Ishikawa (cell line): ENCODE measurements around the gene LILRB1.

ENCODE experiments used
- CEBPB ChIP-seq: IDR thresholded peaks from 2 replicates; pipeline ENCODE4 v1.6.1; 2012
- CREB1 ChIP-seq: IDR thresholded peaks from 2 replicates; pipeline ENCODE4 v1.6.1; 2012; ENCODE audit warnings: low read depth
- EGR1 ChIP-seq: IDR thresholded peaks from 2 replicates; pipeline ENCODE4 v1.6.1; 2012
- EP300 ChIP-seq: IDR thresholded peaks from 2 replicates; pipeline ENCODE4 v1.6.1; 2012; ENCODE audit warnings: borderline replicate concordance
- FOXM1 ChIP-seq: IDR thresholded peaks from 2 replicates; pipeline ENCODE4 v1.6.1; 2012; ENCODE audit warnings: low read depth, borderline replicate concordance
- NFIC ChIP-seq: IDR thresholded peaks from 2 replicates; pipeline ENCODE4 v1.6.1; 2012
- RAD21 ChIP-seq: IDR thresholded peaks from 2 replicates; pipeline ENCODE4 v1.6.1; 2012; ENCODE audit warnings: low read depth
- TAF1 ChIP-seq: IDR thresholded peaks from 2 replicates; pipeline ENCODE4 v1.6.1; 2012; ENCODE audit warnings: low read depth, mild to moderate bottlenecking
- TCF12 ChIP-seq: IDR thresholded peaks from 2 replicates; pipeline ENCODE4 v1.6.1; 2012; ENCODE audit warnings: low read depth
- TEAD4 ChIP-seq: IDR thresholded peaks from 2 replicates; pipeline ENCODE4 v1.6.1; 2012
- YY1 ChIP-seq: IDR thresholded peaks from 2 replicates; pipeline ENCODE4 v1.6.1; 2012; ENCODE audit warnings: low read depth
- ZBTB7A ChIP-seq: IDR thresholded peaks from 2 replicates; pipeline ENCODE4 v1.6.1; 2012; ENCODE audit warnings: low read depth
- TF ChIP-seq, protein P1 (sequence below): IDR thresholded peaks from 2 replicates; pipeline ENCODE4 v1.6.1; 2012; ENCODE audit warnings: low read depth, mild to moderate bottlenecking
- TF ChIP-seq, protein P2 (sequence below): IDR thresholded peaks from 2 replicates; pipeline ENCODE4 v1.6.1; 2012
- TF ChIP-seq, protein P3 (sequence below): IDR thresholded peaks from 2 replicates; pipeline ENCODE4 v1.6.1; 2012

The LILRB1 gene

DNA sequence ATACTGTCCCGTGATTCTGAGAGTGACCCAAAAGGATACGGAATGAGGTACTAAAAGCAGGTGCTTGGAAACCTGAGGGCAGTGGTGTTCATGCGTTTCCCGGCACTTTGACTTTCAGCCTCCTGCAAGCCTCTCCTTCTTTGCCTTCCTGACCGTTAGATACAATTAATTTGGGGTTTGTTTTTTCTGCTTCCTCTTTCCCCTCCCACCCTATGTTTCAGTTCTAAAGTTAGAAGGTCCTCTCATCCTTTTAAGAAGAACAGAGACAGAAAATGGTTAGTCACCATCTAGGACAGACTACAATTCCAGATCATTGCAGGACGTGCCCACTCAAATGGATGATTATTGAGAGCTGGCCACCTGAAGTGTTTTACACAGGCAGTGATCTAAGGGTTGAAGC, 30.7 kb downstream of the LILRB1 start:
- TF ChIP-seq ZBTB7A: no peak
- TF ChIP-seq TEAD4: no peak
- no peak for TF ChIP-seq EP300
- no peak for TF ChIP-seq RAD21

DNA sequence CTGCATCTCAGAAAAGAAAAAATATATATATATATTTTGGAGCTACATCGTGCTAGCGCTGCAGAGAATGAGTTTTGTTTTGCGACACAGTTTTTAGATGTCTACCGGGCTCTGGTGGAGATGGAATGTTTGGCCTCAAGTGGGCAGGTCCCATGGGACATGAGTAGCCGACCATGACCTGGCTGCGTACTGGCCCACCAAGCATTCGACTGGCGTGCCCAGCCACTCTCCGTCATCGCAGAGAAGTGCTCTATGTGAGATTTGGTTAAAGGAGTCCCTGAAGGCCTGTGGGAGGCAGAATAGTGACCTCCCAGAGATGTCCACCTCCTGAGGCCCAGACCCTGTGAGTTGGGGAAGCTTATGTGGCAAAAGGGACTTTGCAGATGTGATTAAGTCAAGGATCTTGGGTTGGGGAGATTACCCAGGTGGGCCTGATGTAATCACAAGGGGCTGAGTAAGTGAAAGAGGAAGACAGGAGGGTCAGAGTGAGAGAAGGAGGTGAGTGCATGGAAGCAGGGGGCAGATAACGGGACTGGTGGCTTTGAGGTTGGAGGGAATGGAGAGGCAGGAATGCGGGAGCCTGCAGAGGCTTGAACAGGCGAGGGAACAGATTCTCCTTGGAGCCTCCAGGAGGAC, 31.7 kb downstream of the LILRB1 start:
- no peak for TF ChIP-seq CREB1
- TF ChIP-seq EGR1: no peak
- TF ChIP-seq NFIC: no peak
- TF ChIP-seq, protein P1, sequence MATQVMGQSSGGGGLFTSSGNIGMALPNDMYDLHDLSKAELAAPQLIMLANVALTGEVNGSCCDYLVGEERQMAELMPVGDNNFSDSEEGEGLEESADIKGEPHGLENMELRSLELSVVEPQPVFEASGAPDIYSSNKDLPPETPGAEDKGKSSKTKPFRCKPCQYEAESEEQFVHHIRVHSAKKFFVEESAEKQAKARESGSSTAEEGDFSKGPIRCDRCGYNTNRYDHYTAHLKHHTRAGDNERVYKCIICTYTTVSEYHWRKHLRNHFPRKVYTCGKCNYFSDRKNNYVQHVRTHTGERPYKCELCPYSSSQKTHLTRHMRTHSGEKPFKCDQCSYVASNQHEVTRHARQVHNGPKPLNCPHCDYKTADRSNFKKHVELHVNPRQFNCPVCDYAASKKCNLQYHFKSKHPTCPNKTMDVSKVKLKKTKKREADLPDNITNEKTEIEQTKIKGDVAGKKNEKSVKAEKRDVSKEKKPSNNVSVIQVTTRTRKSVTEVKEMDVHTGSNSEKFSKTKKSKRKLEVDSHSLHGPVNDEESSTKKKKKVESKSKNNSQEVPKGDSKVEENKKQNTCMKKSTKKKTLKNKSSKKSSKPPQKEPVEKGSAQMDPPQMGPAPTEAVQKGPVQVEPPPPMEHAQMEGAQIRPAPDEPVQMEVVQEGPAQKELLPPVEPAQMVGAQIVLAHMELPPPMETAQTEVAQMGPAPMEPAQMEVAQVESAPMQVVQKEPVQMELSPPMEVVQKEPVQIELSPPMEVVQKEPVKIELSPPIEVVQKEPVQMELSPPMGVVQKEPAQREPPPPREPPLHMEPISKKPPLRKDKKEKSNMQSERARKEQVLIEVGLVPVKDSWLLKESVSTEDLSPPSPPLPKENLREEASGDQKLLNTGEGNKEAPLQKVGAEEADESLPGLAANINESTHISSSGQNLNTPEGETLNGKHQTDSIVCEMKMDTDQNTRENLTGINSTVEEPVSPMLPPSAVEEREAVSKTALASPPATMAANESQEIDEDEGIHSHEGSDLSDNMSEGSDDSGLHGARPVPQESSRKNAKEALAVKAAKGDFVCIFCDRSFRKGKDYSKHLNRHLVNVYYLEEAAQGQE: no peak
- no peak for TF ChIP-seq YY1
- TF ChIP-seq CEBPB: no peak

DNA sequence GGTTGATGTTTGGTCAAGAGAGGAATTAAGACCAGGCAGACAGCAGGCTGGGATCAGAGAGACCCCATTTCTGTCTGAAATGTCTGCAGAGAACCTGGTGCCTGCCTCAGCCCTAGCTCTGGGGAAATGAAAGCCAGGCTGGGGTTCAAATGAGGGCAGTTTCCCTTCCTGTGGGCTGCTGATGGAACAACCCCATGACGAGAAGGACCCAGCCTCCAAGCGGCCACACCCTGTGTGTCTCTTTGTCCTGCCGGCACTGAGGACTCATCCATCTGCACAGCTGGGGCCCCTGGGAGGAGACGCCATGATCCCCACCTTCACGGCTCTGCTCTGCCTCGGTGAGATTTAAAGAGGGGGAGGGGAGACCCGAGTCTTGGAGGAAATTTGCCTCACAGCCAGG, 32.4 kb downstream of the LILRB1 start, which contains the start of gene LILRB4:
Gene LILRB4, plus strand, starts transcription at position 256 of the 400 bp plus-strand sequence. Its CDS starts 49 bp downstream, at position 305.
- TF ChIP-seq, protein P2, sequence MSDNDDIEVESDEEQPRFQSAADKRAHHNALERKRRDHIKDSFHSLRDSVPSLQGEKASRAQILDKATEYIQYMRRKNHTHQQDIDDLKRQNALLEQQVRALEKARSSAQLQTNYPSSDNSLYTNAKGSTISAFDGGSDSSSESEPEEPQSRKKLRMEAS: no peak
- TF ChIP-seq CREB1 (no peak), TAF1 (no peak), TCF12 (no peak), CEBPB (no peak)

DNA sequence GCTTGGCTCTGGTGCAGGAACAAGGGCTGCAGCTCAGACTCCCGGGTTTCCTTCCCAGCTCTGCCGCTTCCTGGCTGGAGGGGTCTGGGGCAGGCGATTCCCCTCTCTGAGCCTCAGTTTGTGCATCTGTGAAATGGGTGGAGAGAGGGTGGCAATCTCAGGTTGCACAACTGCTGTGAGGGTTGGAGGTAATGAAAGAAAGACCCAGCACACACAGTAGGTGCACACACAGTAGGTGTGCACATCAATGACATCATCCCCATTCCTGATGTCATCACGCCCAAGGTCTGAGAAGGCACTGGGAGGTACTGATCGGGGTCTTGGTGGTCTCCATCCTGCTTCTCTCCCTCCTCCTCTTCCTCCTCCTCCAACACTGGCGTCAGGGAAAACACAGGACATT, 35.2 kb downstream of the LILRB1 start:
- TF ChIP-seq FOXM1 (no peak), YY1 (no peak), TEAD4 (no peak), TCF12 (no peak), EP300 (no peak), NFIC (no peak), TAF1 (no peak), ZBTB7A (no peak), EGR1 (no peak), RAD21 (no peak)
- TF ChIP-seq, protein P1: no peak
- TF ChIP-seq, protein P3, sequence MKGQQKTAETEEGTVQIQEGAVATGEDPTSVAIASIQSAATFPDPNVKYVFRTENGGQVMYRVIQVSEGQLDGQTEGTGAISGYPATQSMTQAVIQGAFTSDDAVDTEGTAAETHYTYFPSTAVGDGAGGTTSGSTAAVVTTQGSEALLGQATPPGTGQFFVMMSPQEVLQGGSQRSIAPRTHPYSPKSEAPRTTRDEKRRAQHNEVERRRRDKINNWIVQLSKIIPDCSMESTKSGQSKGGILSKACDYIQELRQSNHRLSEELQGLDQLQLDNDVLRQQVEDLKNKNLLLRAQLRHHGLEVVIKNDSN: no peak
- TF ChIP-seq, protein P2: no peak

DNA sequence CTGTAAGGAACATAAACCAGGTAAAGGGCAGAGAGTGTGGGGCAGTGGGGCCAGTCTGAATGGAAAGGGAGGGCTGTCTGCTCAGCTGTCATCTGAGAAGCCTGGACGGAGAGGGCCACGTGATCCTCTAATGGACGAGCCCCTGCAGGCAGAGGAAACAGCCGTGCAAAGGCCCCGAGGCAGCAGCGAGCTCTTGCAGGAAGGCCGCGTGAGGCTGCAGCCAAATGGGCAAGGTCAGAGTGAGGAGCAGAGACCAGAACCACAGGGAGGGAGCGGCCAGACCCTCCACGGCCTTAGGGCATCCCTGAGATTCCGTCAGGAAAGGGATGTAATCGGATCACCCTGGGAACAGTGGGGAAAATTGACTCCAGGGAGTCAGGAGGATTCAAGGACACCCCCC, 36.9 kb downstream of the LILRB1 start:
- TF ChIP-seq RAD21: no peak
- no peak for TF ChIP-seq ZBTB7A
- TF ChIP-seq, protein P1: no peak
- TF ChIP-seq, protein P2: no peak
- TF ChIP-seq EGR1: no peak
- TF ChIP-seq, protein P3: no peak
- no peak for TF ChIP-seq CREB1
- no peak for TF ChIP-seq EP300
- TF ChIP-seq TAF1: no peak
- no peak for TF ChIP-seq TCF12
- no peak for TF ChIP-seq FOXM1
- no peak for TF ChIP-seq TEAD4
- no peak for TF ChIP-seq NFIC
- TF ChIP-seq CEBPB: no peak
- no peak for TF ChIP-seq YY1
